HUES6 (cell line): ENCODE results near the gene NAPA.

ENCODE experiments used
- H3K27ac ChIP-seq: 2 replicates; pipeline ENCODE4 v1.7.0; 2013; ENCODE audit warnings: low read depth, mild to moderate bottlenecking, low read length, inconsistent platforms
- H3K27me3 ChIP-seq: 2 replicates; pipeline ENCODE4 v1.6.1; 2013; ENCODE audit warnings: low read length; ENCODE audit not compliant: control insufficient read depth, insufficient read depth
- H3K36me3 ChIP-seq: 2 replicates; pipeline ENCODE4 v1.6.1; 2013; ENCODE audit warnings: low read length; ENCODE audit not compliant: control insufficient read depth, insufficient read depth
- H3K4me1 ChIP-seq: 2 replicates; pipeline ENCODE4 v1.6.1; 2013; ENCODE audit warnings: low read length; ENCODE audit not compliant: control insufficient read depth, insufficient read depth
- H3K4me3 ChIP-seq: 2 replicates; pipeline ENCODE4 v1.5.1; 2013; ENCODE audit warnings: low read depth, low read length
- H3K9ac ChIP-seq: one replicate; pipeline ENCODE4 v1.6.1; 2013; ENCODE audit warnings: mild to moderate bottlenecking, low read length
- H3K9me3 ChIP-seq: 2 replicates; pipeline ENCODE4 v1.6.1; 2013; ENCODE audit warnings: low read depth, low read length; ENCODE audit not compliant: control insufficient read depth, insufficient read depth

Gene NAPA

GRCh38 chr19:47499863-47500830 is 14.7 kb downstream of the NAPA start:
- Histone ChIP-seq H3K9me3 (no peaks in the 10 kb centered on the region), H3K27me3 (no peaks in the 10 kb centered on the region), H3K36me3 (peaks cover 48% of the 10 kb centered on the region), H3K4me3 (peak overlapping the region; percentile 21; the same call in 1 of the 2 replicates), H3K27ac (no peak overlapping the region), H3K9ac (no peak overlapping the region), H3K4me1 (peaks cover 8% of the 10 kb centered on the region)

- H3K4me3 ChIP-seq: no peak overlapping the region
- peaks cover 50% of the 10 kb centered on the region for H3K36me3 ChIP-seq
- H3K27me3 ChIP-seq: no peaks in the 10 kb centered on the region
- H3K9me3 ChIP-seq: no peaks in the 10 kb centered on the region
- no peak overlapping the region for H3K27ac ChIP-seq
- no peak overlapping the region for H3K9ac ChIP-seq
- peaks cover 8% of the 10 kb centered on the region for H3K4me1 ChIP-seq
Measured at GRCh38 chr19:47499371-47499770, 15.5 kb downstream of the NAPA start.

- H3K4me1 ChIP-seq: peaks cover 9% of the 10 kb centered on the region
- H3K9me3 ChIP-seq: no peaks in the 10 kb centered on the region
- H3K27me3 ChIP-seq: no peaks in the 10 kb centered on the region
- H3K36me3 ChIP-seq: peaks cover 47% of the 10 kb centered on the region
- H3K4me3 ChIP-seq: no peak overlapping the region
- no peak overlapping the region for H3K27ac ChIP-seq
- H3K9ac ChIP-seq: no peak overlapping the region
Measured at GRCh38 chr19:47498561-47498960, 16.3 kb downstream of the NAPA start.

GRCh38 chr19:47497821-47498520 is 16.9 kb downstream of the NAPA start:
- Histone ChIP-seq H3K36me3 (peaks cover 44% of the 10 kb centered on the region), H3K27me3 (no peaks in the 10 kb centered on the region), H3K9ac (no peak overlapping the region), H3K4me1 (peaks cover 15% of the 10 kb centered on the region), H3K9me3 (no peaks in the 10 kb centered on the region), H3K4me3 (no peak overlapping the region), H3K27ac (no peak overlapping the region)

- Histone ChIP-seq H3K4me1 (peaks cover 15% of the 10 kb centered on the region), H3K36me3 (peaks cover 41% of the 10 kb centered on the region), H3K27me3 (no peaks in the 10 kb centered on the region), H3K27ac (no peak overlapping the region), H3K4me3 (no peak overlapping the region), H3K9ac (no peak overlapping the region), H3K9me3 (no peaks in the 10 kb centered on the region)
Measured at GRCh38 chr19:47497050-47497766, 17.7 kb downstream of the NAPA start.

- Histone ChIP-seq H3K9me3 (no peaks in the 10 kb centered on the region), H3K36me3 (peaks cover 52% of the 10 kb centered on the region), H3K27me3 (no peaks in the 10 kb centered on the region), H3K4me3 (no peak overlapping the region), H3K4me1 (peaks cover 15% of the 10 kb centered on the region), H3K9ac (peak overlapping the region; percentile 31), H3K27ac (no peak overlapping the region)
Measured at GRCh38 chr19:47495478-47496372, 19.1 kb downstream of the NAPA start.

GRCh38 chr19:47494729-47495128 is 20.1 kb downstream of the NAPA start:
- Histone ChIP-seq H3K9me3 (no peaks in the 10 kb centered on the region), H3K4me3 (no peak overlapping the region), H3K27ac (no peak overlapping the region), H3K9ac (no peak overlapping the region), H3K4me1 (peaks cover 7% of the 10 kb centered on the region; the same call in 1 of the 2 replicates), H3K27me3 (no peaks in the 10 kb centered on the region), H3K36me3 (peaks cover 57% of the 10 kb centered on the region)

GRCh38 chr19:47494211-47494547 is 20.7 kb downstream of the NAPA start:
- no peak overlapping the region for H3K27ac ChIP-seq

GRCh38 chr19:47493378-47494210 is 21.3 kb downstream of the NAPA start:
- peak overlapping the region; percentile 23 for H3K9ac ChIP-seq
- no peak overlapping the region for H3K27ac ChIP-seq

More at GRCh38 chr19:47494211-47494547, 20.7 kb downstream of the NAPA start:
- Histone ChIP-seq H3K4me1 (peaks cover 7% of the 10 kb centered on the region; the same call in 1 of the 2 replicates), H3K9me3 (no peaks in the 10 kb centered on the region), H3K27me3 (no peaks in the 10 kb centered on the region), H3K4me3 (no peak overlapping the region), H3K9ac (no peak overlapping the region), H3K36me3 (peaks cover 62% of the 10 kb centered on the region)

More at GRCh38 chr19:47493378-47494210, 21.3 kb downstream of the NAPA start:
- peaks cover 7% of the 10 kb centered on the region; the same call in 1 of the 2 replicates for H3K4me1 ChIP-seq
- H3K36me3 ChIP-seq: peaks cover 66% of the 10 kb centered on the region
- no peaks in the 10 kb centered on the region for H3K27me3 ChIP-seq
- H3K4me3 ChIP-seq: no peak overlapping the region
- no peaks in the 10 kb centered on the region for H3K9me3 ChIP-seq
